GM12801 (cell line): ENCODE results near the gene S100A1.
A peak's percentile ranks its signal among the peaks of the same experiment; 100 is the strongest.

Experiments used
- CTCF ChIP-seq: IDR thresholded peaks from one replicate; pipeline ENCODE4 v1.5.1; 2011; ENCODE audit warnings: control low read depth; ENCODE audit not compliant: insufficient read length; ENCODE audit errors: extremely low read depth

Gene S100A1

GRCh38 chr1:153667439-153667838 is 39.2 kb downstream of the S100A1 start:
- TF ChIP-seq CTCF, result no peak

GRCh38 chr1:153669606-153670005 is 41.4 kb downstream of the S100A1 start:
- no peak for TF ChIP-seq CTCF

GRCh38 chr1:153670257-153670858 is 42.1 kb downstream of the S100A1 start:
- TF ChIP-seq CTCF, result no peak

GRCh38 chr1:153670859-153671627 is 42.8 kb downstream of the S100A1 start, which contains the start of gene ILF2:
Gene ILF2 (minus strand): TSS chr1:153670993. CDS start chr1:153670922, 71 bp downstream.
- no peak for TF ChIP-seq CTCF

- TF ChIP-seq CTCF, result no peak
These were observed 45.3 kb downstream of the S100A1 start for GRCh38 chr1:153673511-153673910.

GRCh38 chr1:153677718-153678518 is 49.7 kb downstream of the S100A1 start:
- peak; percentile 78 for TF ChIP-seq CTCF
